ENCODE data around the gene RGS8. TPM values are rescaled to one million over a fixed set of nuclear protein-coding genes. Genes with fewer than 3 reads are reported as not detected.
"Not testable (repeated sequence)": the region's sequence is repeated elsewhere in the genome, so short reads cannot be mapped to it uniquely, and the experiment has no call there.

Gene RGS8
- total RNA-seq, 1 donor from 2014 or later, result 0.04 TPM

GRCh38 chr1:182700351-182700709 lies 15.9 kb upstream of the RGS8 start:
- Histone ChIP-seq H3K27me3 (ENCODE audit: control insufficient read depth, insufficient read depth, low read length) (no peaks in the 10 kb centered on the region), H3K36me3 (ENCODE audit: control insufficient read depth, insufficient read depth, low read length) (no peaks in the 10 kb centered on the region), H3K4me3 (ENCODE audit: low read depth, low read length) (no peak overlapping the region)
- DNase-seq (ENCODE audit: low read depth), result no peak
- TF ChIP-seq CTCF (IDR thresholded peaks at IDR 0.05; ENCODE audit: insufficient read depth, low read length, poor library complexity, severe bottlenecking), result no peak

- Histone ChIP-seq H3K36me3 (ENCODE audit: control insufficient read depth, insufficient read depth, low read length) (no peaks in the 10 kb centered on the region), H3K4me3 (ENCODE audit: low read depth, low read length) (no peak overlapping the region)
Measured at GRCh38 chr1:182699393-182700350, 15.3 kb upstream of the RGS8 start.

GRCh38 chr1:182698971-182699370 lies 14.6 kb upstream of the RGS8 start:
- no peak for DNase-seq (ENCODE audit: low read depth)
- no peaks in the 10 kb centered on the region for H3K27me3 ChIP-seq (ENCODE audit: control insufficient read depth, insufficient read depth, low read length)
- no peak for TF ChIP-seq CTCF (IDR thresholded peaks at IDR 0.05; ENCODE audit: insufficient read depth, low read length, poor library complexity, severe bottlenecking)
- no peak overlapping the region for H3K4me3 ChIP-seq (ENCODE audit: low read depth, low read length)
- no peaks in the 10 kb centered on the region for H3K36me3 ChIP-seq (ENCODE audit: control insufficient read depth, insufficient read depth, low read length)

More at GRCh38 chr1:182699393-182700350, 15.3 kb upstream of the RGS8 start:
- no peaks in the 10 kb centered on the region for H3K27me3 ChIP-seq (ENCODE audit: control insufficient read depth, insufficient read depth, low read length)
- TF ChIP-seq CTCF (IDR thresholded peaks at IDR 0.05; ENCODE audit: insufficient read depth, low read length, poor library complexity, severe bottlenecking), result no peak
- DNase-seq (ENCODE audit: low read depth), result no peak

GRCh38 chr1:182693139-182693538 lies 8.8 kb upstream of the RGS8 start:
- H3K4me3 ChIP-seq (ENCODE audit: low read depth, low read length); H3K36me3 ChIP-seq (ENCODE audit: control insufficient read depth, insufficient read depth, low read length); DNase-seq (ENCODE audit: low read depth); H3K27me3 ChIP-seq (ENCODE audit: control insufficient read depth, insufficient read depth, low read length): not testable (repeated sequence)

GRCh38 chr1:182690886-182691443 lies 6.6 kb upstream of the RGS8 start:
- Histone ChIP-seq H3K36me3 (ENCODE audit: control insufficient read depth, insufficient read depth, low read length) (no peaks in the 10 kb centered on the region), H3K27me3 (ENCODE audit: control insufficient read depth, insufficient read depth, low read length) (no peaks in the 10 kb centered on the region), H3K4me3 (ENCODE audit: low read depth, low read length) (no peak overlapping the region)
- TF ChIP-seq CTCF (IDR thresholded peaks at IDR 0.05; ENCODE audit: insufficient read depth, low read length, poor library complexity, severe bottlenecking), result no peak
- no peak for DNase-seq (ENCODE audit: low read depth)

- TF ChIP-seq CTCF (IDR thresholded peaks at IDR 0.05; ENCODE audit: insufficient read depth, low read length, poor library complexity, severe bottlenecking), result no peak
- no peaks in the 10 kb centered on the region for H3K36me3 ChIP-seq (ENCODE audit: control insufficient read depth, insufficient read depth, low read length)
- H3K4me3 ChIP-seq (ENCODE audit: low read depth, low read length), result no peak overlapping the region
- H3K27me3 ChIP-seq (ENCODE audit: control insufficient read depth, insufficient read depth, low read length), result peaks cover 19% of the 10 kb centered on the region
- no peak for DNase-seq (ENCODE audit: low read depth)
Measured at GRCh38 chr1:182688436-182689205, 4.2 kb upstream of the RGS8 start.
